ENCODE data around the gene PTP4A2.

DNA sequence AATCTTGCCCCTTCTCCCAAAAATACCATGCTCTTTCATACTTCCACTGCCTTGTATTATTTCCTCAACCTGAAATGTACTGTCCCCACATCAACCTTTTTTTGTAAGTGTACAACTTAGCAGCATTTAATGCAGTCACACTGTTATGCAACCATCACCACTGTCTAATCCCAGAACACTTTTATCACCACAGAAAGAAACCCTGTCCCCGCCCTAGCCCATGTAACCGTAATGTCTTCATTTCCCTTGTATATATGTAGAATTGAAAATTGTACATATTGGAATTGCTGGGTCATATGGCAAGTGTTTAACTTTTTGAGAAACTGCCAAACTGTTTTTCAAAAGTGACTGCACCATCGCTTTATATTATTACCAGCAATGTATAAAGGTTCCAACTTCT lies 37.4 kb downstream of the PTP4A2 start:
- no peak for TF ChIP-seq CTCF (IDR thresholded peaks at IDR 0.05)
- TF ChIP-seq POLR2A (IDR thresholded peaks at IDR 0.05): no peak
- no peak for TF ChIP-seq EP300 (IDR thresholded peaks at IDR 0.05)
